ENCODE results near the gene FRS2.

The FRS2 gene

DNA sequence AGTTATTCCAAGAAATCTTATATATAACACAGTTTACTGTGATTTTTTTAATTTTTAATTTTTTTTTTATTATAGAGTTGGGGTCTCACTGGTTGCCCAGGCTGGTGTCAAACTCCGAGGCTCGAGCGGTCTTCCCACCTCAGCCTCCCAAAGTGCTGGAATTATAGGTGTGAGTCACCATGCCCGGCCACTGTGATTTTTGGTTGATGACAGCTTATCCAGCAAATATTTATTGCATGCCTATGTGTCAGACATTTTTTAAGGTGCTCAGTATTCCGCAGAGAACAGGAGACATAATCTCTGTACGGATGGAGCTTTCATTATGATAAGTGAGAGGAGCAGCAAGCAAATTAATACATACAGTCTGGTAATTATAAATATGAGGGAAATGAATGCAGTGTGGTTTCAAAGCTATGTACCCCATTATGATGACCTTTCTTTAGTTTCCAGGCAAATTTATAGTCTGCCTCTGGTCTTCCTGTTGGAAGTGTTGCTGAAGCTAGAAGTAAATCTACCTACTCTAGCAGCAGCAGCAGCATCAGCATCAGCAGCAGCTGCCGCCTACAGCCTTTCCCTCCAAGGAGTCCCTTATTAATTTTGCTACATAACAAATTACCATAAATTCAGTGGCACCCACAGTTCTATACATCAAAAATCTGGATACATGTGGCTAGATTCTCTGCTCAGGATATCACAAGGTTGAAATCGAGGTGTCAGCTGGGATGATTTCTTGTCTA, 32.3 kb downstream of the FRS2 start:
- DNase-seq: no peak

DNA sequence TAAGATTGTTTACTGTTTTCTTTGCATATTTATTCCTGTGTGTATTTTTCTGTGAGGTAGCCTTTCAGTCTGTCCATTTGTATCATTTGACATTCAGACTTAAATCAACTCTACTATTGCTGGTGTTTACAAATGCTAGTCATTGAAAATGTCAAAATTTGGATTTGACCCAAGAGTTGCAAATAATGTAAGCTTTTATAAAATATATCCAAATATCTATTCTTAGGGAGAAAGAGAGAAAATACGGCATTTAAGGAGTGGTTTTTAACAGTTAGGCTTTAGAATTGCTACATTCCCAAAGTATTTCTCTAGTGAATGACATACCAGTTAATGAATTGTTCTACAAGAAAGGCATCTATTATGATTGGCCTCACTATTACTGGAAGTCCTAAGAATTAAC, 37.9 kb downstream of the FRS2 start:
- no peak for DNase-seq

DNA sequence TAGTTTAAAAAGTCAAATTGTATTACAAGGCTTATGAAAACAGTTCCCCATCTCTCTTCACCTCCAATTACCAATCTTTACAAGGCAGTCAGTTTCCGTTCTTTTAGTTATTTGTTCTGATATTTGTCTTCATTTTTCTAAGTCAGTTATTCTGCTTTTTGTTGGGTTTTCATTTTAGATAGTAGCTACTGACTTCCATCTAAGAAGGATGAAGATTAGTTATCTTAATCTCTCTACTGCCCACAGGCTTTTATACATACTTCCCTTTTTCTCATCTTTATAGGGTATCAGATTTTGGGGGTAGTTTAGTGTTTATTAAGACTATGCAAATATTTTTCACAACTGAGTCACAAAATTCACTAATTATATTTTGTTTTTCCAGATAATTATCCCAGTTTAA, 38.4 kb downstream of the FRS2 start:
- no peak for DNase-seq

DNA sequence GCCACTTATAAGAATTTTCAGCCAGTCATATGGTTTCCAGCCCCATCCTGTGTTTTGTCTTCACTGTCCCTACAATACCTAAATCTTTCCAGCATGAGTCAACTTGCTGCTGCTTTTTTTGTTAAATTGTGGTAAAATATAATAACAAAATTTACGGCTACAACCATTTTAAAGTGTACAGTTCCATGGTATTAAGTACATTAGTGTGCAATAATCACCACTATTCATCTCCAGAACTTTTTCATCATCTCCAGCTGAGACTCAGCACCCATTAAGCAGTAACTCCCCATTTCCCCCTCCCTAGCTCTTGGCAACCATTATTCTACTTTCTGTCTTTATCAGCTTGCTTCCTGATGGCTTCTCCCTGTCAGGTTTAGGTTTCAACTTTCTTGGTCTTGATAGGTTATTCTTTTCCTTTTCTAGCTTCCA, 39.1 kb downstream of the FRS2 start:
- no peak for DNase-seq

DNA sequence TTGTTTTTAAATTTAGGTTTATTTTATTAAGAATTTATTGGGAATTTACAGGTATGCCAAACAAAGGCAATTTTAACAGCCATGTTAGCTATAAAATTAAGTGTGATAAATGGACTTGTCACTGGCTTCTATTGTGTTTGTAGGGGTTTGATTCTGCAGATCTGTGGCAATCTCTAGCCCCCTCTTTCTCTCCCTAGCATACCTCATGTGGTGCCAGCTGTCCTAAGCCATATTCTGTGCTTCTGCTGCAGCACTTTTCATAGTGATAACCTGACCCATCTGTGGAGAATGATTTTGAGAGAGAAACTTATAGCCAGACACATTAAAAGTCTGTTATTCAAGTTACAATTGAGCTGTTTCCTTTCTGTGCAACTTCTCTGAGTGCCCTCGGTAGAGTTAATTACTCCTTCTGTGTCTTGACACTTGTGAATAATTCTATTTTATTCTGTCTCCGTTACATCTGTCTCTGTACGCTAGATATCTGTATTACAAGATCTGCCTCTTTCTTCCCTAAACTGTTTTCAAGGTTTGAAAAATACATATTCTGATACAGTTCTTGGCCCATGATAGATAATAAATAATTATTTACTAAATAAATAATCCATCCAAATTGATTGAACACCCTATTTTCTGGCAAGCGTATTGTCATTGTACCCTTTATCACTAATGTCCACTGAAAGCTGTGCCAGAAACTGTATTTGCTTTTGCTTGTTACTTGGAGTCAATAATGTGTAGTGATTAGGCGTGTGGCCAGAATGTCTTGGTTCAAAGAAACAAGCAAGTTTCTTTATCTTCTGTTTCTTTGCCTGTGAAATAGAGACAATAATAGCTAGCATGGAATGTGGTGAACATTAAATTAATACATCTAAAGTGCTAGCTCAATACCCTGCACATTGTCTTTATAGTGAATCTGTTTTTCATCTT, 40.0 kb downstream of the FRS2 start:
- no peak for DNase-seq

DNA sequence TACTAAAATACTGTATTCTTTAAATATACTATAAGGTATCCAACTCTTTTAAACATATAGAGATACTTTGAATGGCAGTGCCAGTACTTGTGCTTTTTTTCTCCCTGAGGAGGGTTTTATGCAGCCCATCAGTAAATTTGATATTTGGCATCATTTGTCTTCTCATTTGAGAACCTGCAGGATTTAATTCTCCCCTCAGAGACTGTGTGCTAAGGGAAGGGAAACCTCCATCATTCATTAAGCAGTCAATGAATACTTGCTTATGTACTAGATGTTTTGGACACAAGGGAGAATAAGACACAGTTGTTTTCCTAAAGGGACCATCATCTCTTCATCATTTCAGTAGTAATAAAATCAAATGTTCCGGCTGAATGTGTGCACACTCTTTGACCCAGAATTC, 40.8 kb downstream of the FRS2 start:
- DNase-seq: no peak

DNA sequence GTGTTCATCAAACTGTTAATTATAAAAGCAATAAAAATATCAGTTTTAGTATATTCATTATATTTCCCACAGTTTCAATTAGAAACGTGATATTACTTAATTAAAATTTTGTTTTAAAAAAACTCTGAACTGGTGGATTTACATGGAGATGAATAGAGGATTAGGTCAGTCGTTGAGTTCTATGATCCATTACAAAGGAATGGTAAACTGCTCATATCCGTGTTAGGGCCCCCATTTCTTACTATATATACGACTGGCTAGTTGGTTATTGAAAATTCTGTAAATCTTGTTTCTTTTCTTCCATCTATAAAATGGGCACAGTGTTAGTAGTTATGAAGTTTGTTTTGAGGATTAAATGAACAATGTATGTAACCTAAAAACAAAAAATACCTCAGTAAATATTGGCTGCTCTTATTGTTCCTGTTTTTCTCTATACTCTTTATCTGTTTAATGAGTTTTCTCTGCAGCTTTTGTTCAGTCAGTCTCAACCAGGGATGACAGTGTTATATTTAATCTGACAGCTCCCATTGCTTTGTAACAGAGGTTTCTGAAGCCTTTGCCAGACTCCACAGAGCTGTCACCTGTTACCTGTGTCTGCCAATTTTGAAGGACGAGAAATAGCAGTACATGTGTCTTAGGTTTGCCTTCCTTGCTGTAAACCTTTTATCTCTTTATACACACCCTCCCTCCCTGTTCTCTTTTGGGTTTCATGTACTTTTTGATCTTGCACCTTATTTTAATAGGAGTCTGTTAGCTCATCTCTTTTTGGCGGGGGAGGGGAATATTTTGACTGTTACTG, 41.5 kb downstream of the FRS2 start:
- DNase-seq: no peak

DNA sequence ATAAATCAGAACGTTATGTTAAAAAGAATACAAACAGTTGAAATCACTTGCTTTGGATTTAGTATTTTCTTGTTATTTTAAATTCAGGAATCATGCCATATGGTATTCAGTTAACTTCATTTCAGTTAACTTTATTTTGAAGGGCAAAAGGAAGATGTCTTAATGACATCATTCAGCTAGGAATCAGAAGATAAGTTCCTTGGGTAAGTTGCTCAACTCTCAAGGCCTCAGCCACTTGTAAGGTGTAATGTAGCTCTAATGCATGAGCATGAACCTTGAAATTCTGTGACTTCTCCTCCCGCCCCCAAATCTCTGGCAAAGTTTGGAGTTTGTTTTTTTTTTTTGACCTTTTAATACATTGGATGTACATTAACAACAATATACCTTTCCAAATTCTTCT, 42.6 kb downstream of the FRS2 start:
- DNase-seq: no peak

DNA sequence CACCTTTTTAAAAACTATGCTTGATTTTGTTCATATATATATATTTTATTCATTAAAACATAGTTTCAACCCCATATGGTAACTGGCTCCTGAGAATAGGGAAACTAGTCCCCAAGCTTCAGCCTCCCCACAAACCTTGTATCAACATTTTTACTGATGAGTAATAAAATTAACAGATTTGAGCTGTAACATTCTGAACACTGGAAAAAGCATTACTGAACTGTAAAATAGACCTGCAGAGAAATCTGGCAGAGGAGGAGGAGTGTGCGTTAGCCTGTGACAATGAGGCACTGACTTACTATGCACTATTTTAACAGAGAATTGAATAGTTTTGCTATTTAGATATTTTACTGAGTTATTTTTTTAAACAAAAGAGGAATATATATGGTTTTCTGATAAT, 43.1 kb downstream of the FRS2 start:
- no peak for DNase-seq

DNA sequence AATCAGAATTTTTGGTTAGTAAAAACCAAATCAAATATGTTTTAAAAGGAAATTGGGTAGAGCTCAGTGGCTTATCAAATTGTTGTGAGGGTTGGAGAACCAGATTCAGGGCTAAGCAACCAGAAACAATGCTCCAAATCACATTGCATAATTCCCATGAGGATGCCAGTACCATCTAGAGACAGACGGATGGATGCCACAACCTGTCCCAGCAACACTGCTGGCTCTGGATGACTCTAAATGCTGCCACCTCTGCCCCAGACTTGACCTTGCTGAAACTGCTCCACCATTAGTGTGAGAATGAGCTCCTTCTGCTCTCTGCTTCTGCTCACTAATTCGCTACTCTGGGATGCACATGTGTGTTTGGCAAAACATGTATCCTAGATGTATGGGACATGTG, 43.9 kb downstream of the FRS2 start:
- DNase-seq: no peak

DNA sequence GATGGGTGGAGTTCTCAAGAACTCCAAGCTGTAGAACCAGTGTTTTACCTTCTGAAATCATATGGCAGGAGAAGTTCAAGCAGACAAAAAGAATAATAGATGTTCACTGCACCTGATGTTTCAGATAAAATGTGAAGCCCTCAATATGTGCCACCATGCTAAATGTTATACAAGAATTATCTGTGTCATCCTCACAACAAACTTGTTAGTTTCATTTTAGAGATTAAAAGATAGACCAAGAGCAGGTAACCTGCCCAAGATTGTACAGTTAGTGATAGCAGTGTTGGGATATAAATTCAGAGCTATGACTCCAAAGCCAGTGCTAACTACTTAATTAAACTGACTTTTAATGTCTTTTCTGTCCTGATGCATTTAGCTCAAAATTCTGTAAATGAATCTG, 44.7 kb downstream of the FRS2 start:
- no peak for DNase-seq

DNA sequence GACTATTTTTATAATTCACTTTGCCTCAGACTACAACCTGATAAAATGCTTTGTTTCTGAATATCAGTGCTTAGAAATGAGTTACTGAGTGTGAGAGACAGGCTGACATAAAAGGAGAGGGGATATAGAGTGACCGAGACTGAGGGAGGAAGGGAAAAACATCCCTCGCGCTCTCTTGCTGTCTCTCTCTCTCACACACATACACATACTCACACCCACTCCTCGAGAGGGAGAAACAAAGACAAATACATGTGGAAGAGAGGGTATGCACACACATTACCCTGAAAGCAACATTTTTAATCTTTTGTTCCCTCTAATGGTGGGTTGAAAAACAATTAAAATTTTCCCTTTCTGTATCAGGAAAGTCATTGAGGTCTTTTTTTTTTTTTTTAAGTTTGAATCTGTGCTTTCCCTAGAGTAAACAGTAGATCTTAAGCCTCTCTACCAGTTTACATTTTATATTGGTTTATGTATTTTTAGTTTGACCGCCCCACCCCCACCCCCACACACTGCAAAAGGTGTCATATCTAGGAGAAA, 45.3 kb downstream of the FRS2 start:
- DNase-seq: no peak

DNA sequence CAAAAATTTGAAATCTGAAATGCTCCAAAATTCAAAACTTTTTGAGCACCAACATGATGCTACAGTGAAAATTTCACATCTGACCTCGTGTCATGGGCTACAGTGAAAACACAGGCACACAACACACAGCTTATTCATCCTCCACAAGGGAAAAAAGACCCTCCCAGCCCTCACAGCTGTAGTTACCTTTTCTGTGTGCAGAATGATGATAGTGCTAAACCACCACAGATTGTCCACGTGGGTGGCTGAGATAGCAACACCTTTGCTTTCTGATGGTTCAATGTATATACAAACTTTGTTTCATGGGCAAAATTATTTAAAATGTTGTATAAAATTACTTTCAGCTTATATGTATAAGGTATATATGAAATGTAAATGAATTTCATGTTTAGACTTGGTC, 46.8 kb downstream of the FRS2 start:
- DNase-seq: no peak

DNA sequence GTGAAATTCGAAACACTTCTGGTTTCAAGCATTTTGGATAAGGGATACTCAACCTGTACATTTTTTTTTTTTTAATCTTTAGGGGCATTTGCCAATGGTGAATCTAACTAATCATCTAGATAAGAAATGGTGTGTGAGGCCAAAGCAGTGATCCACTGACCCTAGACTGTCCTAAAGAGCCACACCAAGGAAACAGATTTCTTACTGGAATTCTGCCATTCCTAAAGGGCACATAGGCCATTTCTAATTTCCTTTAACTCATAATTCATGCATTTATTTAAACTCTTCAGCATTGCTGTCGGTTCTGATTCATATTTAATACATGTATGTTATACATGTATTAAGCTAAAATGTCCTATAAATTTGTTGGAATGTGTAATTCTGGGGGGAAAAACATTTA, 47.2 kb downstream of the FRS2 start:
- DNase-seq: no peak

DNA sequence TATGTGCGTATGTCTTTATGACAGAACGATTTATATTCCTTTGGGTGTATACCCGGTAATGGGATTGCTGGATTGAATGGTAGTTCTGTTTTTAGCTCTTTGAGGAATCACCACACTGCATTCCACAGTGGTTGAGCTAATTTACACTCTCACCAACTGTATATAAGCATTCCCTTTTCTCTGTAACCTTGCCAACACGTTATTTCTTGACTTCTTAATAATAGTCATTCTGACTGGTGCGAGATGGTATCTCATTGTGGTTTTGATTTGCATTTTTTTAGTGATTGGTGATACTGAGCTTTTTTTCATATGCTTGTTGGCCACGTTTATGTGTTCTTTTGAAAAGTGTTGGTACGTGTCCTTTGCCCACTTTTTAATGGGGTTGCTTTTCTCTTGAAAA, 49.7 kb downstream of the FRS2 start:
- DNase-seq: no peak

DNA sequence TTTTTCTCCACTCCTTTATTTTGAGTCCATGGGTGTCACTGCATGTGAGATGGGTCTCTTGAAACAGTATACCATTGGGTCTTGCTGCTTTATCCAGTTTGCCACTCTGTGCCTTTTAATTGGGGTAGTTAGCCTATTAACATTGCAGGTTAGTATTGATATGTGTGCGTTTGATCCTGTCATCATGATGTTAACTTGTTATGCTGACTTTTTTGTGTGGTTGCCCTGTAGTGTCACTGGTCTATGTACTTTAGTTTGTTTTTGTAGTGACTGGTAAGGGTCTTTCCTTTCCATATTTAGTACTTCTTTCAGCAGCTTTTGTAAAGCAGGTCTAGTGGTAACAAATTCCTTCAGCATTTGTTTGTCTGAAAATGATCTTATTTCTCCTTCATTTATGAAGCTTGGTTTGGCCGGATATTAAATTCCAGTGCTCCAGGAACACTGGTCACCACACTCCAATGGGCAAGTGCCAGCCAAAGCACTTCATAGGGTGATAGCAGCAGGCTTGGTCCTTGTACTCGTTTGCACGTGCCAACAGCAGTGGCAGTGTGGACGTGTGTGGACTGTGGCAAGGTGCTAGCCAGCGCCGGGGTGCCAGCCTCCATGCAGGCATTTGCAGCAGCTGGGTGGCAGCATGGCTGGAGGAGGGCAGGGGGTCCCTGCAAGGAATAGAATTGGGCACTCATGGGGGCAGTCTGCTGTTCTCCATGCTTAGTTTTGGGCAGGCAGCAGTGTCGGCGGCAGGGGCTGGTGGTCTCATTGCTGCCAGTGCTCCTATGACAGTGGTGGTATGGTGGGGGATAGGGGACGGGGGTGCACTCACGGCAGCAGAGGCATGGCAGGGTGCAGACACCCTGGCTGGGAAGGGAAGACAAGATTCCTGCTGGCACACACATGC, 53.5 kb downstream of the FRS2 start:
- DNase-seq: no peak

DNA sequence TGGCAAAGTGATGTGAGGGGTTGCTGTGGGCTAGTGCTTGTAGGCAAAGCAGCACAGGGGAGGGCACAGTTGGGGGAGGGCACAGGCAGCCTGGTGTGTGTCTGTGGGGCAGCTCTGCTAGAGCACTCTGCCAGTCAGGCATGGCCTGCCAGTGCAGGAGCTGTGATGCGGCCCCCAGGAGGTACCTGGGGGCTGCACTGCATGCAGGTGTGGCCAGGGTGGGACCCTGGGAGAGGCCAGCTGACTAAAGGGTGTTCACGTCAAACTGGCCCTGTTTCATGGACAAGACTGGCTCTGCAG, 54.1 kb downstream of the FRS2 start:
- no peak for DNase-seq

DNA sequence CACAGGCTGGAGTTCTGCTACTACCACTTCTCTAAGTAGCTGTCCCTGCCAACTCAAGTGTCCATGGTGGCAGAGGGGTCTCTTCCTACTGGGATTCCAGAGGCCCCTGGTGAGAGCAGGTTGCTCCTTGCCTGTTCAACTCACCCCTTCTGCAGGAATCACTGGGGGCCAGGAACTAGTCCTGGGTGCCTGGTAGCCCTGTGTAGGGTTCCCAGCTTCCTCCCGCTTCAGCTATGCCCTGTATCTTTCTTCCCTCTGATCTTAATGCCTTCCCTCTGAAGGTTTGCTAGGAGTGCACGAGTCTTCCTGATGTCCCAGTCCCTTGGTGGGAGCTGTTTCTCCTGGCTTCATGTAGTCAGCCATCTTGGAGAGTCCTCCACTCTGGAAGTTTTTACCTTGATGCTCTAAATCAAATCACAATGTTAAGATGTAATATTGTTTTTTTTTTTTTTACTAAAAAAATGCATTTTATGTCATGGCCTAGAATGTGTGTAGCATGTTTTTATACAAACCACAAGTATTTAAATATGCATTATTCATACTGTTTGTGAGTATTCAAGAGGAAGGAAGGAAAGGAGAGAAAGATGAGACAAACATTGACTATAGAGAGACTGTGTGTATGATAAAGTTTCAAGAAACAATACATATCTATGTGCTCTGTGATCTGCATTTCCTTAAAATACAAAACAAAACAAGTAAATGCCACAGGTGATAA, 54.7 kb downstream of the FRS2 start:
- DNase-seq: no peak

DNA sequence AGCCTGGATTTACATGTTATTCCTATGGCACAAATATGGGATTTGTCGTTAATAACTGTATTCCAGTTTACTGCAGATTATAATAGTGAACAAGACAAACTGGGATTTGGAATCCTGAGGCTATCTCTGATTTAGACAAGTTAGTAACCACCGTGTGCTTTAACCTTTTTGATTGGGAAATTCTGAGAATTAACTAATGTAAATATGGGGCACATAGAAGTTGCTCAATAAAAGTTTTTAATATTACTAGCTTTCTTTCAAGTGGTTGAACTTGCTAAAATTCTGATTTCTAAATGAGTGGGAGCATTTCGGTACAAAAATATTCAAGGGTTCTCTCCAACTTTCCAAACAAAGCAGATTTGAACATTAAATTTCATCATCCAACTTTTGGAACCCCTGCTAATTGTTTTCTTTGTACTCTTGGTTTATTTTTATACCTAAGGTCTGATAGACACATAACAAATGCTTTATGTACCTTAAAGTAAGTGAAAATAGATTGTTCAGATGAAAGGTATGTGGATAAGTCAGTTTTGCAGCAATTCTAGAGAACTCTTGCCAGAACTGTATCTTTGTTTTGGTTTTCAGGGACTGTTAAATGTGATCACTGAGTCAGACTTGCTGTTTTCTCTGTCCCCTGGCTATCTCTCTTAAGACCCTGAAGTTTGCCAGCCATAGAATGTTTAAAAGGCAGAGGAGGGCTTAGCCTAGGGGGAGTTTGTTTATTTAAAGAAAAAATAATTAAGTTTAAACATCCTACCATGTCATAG, 57.5 kb downstream of the FRS2 start:
- no peak for DNase-seq

DNA sequence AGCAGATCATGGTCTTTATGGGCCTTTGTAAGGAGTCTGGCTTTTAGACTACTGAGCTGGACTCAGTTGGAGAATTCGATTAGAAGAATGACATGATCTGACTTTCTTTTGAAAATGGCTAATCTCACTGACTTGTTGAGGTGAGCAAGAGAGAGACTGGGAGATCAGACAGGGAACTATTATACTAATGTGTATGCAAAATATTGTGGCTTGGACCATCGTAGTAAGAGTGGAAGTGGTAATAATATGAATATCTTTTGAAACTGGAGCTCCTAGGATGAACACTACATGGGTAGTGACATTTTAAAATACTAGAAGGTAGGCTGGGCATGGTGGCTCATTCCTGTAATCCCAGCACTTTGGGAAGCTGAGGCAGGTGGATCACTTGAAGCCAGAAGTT, 58.8 kb downstream of the FRS2 start:
- DNase-seq: no peak

DNA sequence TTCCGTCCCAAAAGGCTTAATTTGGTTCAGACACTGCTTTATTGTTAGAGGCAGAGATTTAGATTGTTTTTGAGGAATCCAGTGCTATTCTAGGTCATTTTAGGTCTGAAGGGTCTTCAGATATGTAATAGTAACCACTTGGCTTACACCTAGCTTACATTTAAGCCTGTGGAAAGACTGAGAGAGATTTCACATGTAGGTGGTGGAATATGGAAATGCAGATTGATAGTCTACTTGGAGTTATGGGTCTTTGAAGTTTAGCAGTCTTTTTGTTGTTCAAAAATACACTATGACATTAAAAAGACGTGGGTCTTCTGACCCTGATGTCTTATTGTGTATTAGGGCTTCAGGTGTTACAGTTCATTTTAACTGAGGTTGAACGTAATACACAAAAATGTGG, 63.7 kb downstream of the FRS2 start:
- no peak for DNase-seq

Data from SIG-M5 (cell line).